HepG2 (cell line): ENCODE data around the gene MIF4GD. TPM values are rescaled to one million over a fixed set of nuclear protein-coding genes. Genes with fewer than 3 reads are reported as not detected.

Experiments
- BRCA1 ChIP-seq: sonication (generic); formaldehyde crosslinking; IDR thresholded peaks from 2 replicates; pipeline ENCODE4 v1.4.0; 2020; ENCODE audit warnings: missing genetic modification reagents
- DNMT1 ChIP-seq: sonication (generic); formaldehyde crosslinking; IDR thresholded peaks from 2 replicates; pipeline ENCODE4 v1.5.1; 2020; ENCODE audit warnings: mild to moderate bottlenecking, missing genetic modification reagents
- GZF1 ChIP-seq: sonication (generic); formaldehyde crosslinking; IDR thresholded peaks from 2 replicates; pipeline ENCODE4 v1.5.1; 2020; ENCODE audit warnings: mild to moderate bottlenecking, missing genetic modification reagents
- MXD3 ChIP-seq: IDR thresholded peaks from 2 replicates; pipeline ENCODE4 v1.6.1; 2016; ENCODE audit warnings: mild to moderate bottlenecking, missing biosample characterization, missing genetic modification reagents
- SNAPC2 ChIP-seq: sonication (generic); formaldehyde crosslinking; IDR thresholded peaks from 2 replicates; pipeline ENCODE4 v1.8.1; 2022; ENCODE audit warnings: mild to moderate bottlenecking, missing genetic modification reagents
- ZNF274 ChIP-seq: sonication (generic); formaldehyde crosslinking; IDR thresholded peaks from 2 replicates; pipeline ENCODE4 v1.5.1; 2020; ENCODE audit warnings: mild to moderate bottlenecking, missing genetic modification reagents
- ZNF503 ChIP-seq: sonication (generic); formaldehyde crosslinking; IDR thresholded peaks from 2 replicates; pipeline ENCODE4 v1.4.0; 2020; ENCODE audit warnings: missing genetic modification reagents
- ZNF552 ChIP-seq: sonication (generic); formaldehyde crosslinking; IDR thresholded peaks from 2 replicates; pipeline ENCODE4 v1.9.0; 2022; ENCODE audit warnings: missing genetic modification reagents, mild to moderate bottlenecking, borderline replicate concordance
- polyA plus RNA-seq, 8 experiments: library from polyadenylated mRNA; depleted of rRNA in 3 of 8; stranded (reverse) in 7 of 8; unstranded in 1 of 8; fragments of >200 nt; fragmentation: Illumina TruSeq in 4 of 8; extraction: Trizol in 4 of 8; gene quantifications; 2 replicates each; pipeline versions ENCODE4 v1.2.1 to v1.2.3, GENCODE V29; 2011 to 2016; ENCODE audit warnings: low read depth in 4 of 8, missing spikeins in 1 of 8, mixed read lengths in 1 of 8; ENCODE audit not compliant: insufficient read depth in 1 of 8
- total RNA-seq, 5 experiments: library from RNA; depleted of rRNA; stranded (reverse); fragments of >200 nt; fragmentation: Illumina TruSeq; extraction: Trizol; gene quantifications; 2 replicates each; pipeline ENCODE4 v1.2.3, GENCODE V29; 2016; ENCODE audit warnings: low read depth in 1 of 5
- TF ChIP-seq, protein P1 (sequence below): sonication (generic); formaldehyde crosslinking; IDR thresholded peaks from one replicate; pipeline ENCODE4 v1.5.1; 2020; ENCODE audit warnings: mild to moderate bottlenecking, missing genetic modification reagents; ENCODE audit errors: not compliant biosample characterization
- TF ChIP-seq, protein P2 (sequence below): sonication (generic); formaldehyde crosslinking; IDR thresholded peaks from 2 replicates; pipeline ENCODE4 v1.4.0; 2020; ENCODE audit warnings: missing genetic modification reagents, borderline replicate concordance
- TF ChIP-seq, protein P3 (sequence below): sonication (generic); formaldehyde crosslinking; IDR thresholded peaks from 2 replicates; pipeline ENCODE4 v1.5.0; 2020; ENCODE audit warnings: missing genetic modification reagents

The MIF4GD gene
- total and polyA plus RNA-seq, 2 of the 13 experiments (the other 11 are each of a cell fraction or from before 2014, with no cell fraction given): 14.0 to 28.0 TPM

DNA sequence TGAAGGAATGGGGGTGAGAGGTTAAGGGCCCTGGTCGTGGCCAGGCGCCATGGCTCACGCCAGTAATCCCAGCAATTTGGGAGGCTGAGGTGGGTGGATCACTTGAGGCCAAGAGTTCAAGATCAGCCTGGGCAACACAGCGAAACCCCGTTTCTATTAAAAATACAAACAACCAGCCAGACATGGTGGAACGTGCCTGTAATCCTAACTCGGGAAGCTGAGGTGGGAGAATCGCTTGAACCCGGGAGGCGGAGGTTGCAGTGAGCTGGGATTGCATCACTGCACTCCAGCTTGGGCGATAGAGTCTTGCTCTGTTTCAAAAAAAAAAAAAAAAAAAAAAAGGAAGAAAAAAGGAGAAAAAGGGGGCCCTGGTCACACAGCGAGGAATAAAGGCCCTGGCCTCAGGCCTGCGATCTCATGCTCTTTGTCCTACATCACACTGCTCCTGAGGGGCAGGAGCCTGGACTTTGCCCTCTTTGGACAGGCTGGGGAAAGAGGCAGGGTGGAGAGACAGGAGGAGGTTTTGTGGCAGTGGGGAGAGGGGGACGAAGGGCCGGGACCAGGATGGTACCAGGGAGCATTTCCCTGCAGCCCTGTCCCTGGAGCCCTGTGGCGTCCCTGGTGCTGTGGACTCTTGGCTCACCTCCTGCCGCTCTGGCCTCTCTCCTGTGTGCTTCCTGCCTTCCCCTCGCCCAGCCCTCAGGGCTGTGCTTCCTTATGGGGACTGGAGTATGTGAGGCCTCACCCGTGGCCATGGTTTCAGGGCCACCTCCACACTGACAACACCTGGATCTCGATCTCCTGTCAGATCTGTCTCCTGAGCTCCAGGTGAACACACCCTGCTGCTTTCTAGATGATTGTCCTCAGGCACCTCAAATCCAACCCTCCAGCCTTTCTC, 38.0 kb upstream of the MIF4GD start (continued):
- TF ChIP-seq, protein P1, sequence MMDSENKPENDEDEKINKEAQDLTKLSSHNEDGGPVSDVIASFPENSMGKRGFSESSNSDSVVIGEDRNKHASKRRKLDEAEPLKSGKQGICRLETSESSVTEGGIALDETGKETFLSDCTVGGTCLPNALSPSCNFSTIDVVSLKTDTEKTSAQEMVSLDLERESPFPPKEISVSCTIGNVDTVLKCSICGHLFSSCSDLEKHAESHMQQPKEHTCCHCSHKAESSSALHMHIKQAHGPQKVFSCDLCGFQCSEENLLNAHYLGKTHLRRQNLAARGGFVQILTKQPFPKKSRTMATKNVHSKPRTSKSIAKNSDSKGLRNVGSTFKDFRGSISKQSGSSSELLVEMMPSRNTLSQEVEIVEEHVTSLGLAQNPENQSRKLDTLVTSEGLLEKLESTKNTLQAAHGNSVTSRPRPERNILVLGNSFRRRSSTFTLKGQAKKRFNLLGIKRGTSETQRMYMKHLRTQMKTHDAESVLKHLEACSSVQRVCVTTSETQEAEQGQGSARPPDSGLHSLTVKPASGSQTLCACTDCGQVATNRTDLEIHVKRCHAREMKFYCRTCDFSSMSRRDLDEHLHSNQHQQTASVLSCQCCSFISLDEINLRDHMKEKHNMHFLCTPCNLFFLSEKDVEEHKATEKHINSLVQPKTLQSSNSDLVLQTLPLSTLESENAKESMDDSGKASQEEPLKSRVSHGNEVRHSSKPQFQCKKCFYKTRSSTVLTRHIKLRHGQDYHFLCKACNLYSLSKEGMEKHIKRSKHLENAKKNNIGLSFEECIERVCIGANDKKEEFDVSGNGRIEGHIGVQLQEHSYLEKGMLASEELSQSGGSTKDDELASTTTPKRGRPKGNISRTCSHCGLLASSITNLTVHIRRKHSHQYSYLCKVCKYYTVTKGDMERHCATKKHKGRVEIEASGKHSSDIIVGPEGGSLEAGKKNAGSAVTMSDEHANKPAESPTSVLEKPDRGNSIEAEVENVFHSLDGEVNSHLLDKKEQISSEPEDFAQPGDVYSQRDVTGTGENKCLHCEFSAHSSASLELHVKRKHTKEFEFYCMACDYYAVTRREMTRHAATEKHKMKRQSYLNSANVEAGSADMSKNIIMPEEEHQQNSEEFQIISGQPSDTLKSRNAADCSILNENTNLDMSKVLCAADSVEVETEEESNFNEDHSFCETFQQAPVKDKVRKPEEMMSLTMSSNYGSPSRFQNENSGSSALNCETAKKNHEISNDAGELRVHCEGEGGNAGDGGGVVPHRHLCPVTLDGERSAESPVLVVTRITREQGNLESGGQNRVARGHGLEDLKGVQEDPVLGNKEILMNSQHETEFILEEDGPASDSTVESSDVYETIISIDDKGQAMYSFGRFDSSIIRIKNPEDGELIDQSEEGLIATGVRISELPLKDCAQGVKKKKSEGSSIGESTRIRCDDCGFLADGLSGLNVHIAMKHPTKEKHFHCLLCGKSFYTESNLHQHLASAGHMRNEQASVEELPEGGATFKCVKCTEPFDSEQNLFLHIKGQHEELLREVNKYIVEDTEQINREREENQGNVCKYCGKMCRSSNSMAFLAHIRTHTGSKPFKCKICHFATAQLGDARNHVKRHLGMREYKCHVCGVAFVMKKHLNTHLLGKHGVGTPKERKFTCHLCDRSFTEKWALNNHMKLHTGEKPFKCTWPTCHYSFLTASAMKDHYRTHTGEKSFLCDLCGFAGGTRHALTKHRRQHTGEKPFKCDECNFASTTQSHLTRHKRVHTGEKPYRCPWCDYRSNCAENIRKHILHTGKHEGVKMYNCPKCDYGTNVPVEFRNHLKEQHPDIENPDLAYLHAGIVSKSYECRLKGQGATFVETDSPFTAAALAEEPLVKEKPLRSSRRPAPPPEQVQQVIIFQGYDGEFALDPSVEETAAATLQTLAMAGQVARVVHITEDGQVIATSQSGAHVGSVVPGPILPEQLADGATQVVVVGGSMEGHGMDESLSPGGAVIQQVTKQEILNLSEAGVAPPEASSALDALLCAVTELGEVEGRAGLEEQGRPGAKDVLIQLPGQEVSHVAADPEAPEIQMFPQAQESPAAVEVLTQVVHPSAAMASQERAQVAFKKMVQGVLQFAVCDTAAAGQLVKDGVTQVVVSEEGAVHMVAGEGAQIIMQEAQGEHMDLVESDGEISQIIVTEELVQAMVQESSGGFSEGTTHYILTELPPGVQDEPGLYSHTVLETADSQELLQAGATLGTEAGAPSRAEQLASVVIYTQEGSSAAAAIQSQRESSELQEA: no peak
- no peak for TF ChIP-seq SNAPC2 (CRISPR knock-in tag)
- no peak for TF ChIP-seq MXD3 (CRISPR knock-in tag)
- TF ChIP-seq, protein P2, sequence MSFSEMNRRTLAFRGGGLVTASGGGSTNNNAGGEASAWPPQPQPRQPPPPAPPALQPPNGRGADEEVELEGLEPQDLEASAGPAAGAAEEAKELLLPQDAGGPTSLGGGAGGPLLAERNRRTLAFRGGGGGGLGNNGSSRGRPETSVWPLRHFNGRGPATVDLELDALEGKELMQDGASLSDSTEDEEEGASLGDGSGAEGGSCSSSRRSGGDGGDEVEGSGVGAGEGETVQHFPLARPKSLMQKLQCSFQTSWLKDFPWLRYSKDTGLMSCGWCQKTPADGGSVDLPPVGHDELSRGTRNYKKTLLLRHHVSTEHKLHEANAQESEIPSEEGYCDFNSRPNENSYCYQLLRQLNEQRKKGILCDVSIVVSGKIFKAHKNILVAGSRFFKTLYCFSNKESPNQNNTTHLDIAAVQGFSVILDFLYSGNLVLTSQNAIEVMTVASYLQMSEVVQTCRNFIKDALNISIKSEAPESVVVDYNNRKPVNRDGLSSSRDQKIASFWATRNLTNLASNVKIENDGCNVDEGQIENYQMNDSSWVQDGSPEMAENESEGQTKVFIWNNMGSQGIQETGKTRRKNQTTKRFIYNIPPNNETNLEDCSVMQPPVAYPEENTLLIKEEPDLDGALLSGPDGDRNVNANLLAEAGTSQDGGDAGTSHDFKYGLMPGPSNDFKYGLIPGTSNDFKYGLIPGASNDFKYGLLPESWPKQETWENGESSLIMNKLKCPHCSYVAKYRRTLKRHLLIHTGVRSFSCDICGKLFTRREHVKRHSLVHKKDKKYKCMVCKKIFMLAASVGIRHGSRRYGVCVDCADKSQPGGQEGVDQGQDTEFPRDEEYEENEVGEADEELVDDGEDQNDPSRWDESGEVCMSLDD (CRISPR knock-in tag): no peak
- peak; percentile 86; the same call in 1 of the 2 replicates for TF ChIP-seq ZNF552 (CRISPR knock-in tag)
- no peak for TF ChIP-seq DNMT1 (CRISPR knock-in tag)
- TF ChIP-seq, protein P3, sequence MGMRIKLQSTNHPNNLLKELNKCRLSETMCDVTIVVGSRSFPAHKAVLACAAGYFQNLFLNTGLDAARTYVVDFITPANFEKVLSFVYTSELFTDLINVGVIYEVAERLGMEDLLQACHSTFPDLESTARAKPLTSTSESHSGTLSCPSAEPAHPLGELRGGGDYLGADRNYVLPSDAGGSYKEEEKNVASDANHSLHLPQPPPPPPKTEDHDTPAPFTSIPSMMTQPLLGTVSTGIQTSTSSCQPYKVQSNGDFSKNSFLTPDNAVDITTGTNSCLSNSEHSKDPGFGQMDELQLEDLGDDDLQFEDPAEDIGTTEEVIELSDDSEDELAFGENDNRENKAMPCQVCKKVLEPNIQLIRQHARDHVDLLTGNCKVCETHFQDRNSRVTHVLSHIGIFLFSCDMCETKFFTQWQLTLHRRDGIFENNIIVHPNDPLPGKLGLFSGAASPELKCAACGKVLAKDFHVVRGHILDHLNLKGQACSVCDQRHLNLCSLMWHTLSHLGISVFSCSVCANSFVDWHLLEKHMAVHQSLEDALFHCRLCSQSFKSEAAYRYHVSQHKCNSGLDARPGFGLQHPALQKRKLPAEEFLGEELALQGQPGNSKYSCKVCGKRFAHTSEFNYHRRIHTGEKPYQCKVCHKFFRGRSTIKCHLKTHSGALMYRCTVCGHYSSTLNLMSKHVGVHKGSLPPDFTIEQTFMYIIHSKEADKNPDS: 0 out of 2 replicates have a peak, but pooled peaks have one; percentile 12
- no peak; the same call in 1 of the 2 replicates for TF ChIP-seq ZNF503 (CRISPR knock-in tag)
- peak; percentile 86; the same call in 1 of the 2 replicates for TF ChIP-seq GZF1
- no peak for TF ChIP-seq BRCA1
- TF ChIP-seq ZNF274 (CRISPR knock-in tag): peak; percentile 78; the same call in 1 of the 2 replicates
